ENCODE measurements around the gene KCNJ3. TPM values are rescaled to one million over a fixed set of nuclear protein-coding genes. Genes with fewer than 3 reads are reported as not detected.

The KCNJ3 gene
- polyA plus RNA-seq, 3 donors = not detected

GRCh38 chr2:154693741-154694340 lies 4.7 kb upstream of the KCNJ3 start:
- Mint-ChIP-seq H3K9me3 (peaks cover 0 to 11% (median 3%) of the 10 kb centered on the region in 7 donors), H3K27ac (peak overlapping the region in 1 of 7 donors; percentile 25), H3K36me3 (peaks cover 0 to under 1% of the 10 kb centered on the region in 2 donors), H3K4me1 (peaks cover under 1% of the 10 kb centered on the region), H3K4me3 (no peak overlapping the region), H3K27me3 (ENCODE audit: low read depth in 3 of 3) (peaks cover 27 to 35% (median 29%) of the 10 kb centered on the region in 3 donors)
- peaks cover 18 to 29% of the 10 kb centered on the region in 2 donors for H3K27me3 ChIP-seq (ENCODE audit: control insufficient read depth in 2 of 2, insufficient read depth in 2 of 2, low read length in 2 of 2)
- no peak overlapping the region for H3K9ac ChIP-seq (ENCODE audit: insufficient read depth, low read length, poor library complexity, severe bottlenecking)
- no peak for TF ChIP-seq CTCF (IDR thresholded peaks at IDR 0.05)
- no peaks in the 10 kb centered on the region for H4K20me1 ChIP-seq (ENCODE audit: insufficient read depth, low read length)
- no peaks in the 10 kb centered on the region for H3K4me1 ChIP-seq (ENCODE audit: control insufficient read depth in 1 of 2, insufficient read depth in 2 of 2, low read length in 2 of 2)
- no peak for DNase-seq
- H2AFZ ChIP-seq (ENCODE audit: insufficient read depth, low read depth, low read length, poor library complexity, severe bottlenecking) = no peak overlapping the region
- no peaks in the 10 kb centered on the region for H3K36me3 ChIP-seq (replicated peaks in 1 of 2; ENCODE audit: control insufficient read depth in 1 of 2, insufficient read depth in 2 of 2, low read length in 2 of 2)
- intact Hi-C loops (cut with micrococcal nuclease) = no loop called here
- WGBS (ENCODE audit: insufficient coverage) = no CpG with 5 or more reads among the region's 3 CpGs
- H3K4me3 ChIP-seq (replicated peaks in 1 of 3; ENCODE audit: low read depth in 2 of 3, low read length in 3 of 3) = no peak overlapping the region
- H3K27ac ChIP-seq (ENCODE audit: low read depth in 1 of 2, low read length in 2 of 2) = no peak overlapping the region
- H3K4me2 ChIP-seq (replicated peaks; ENCODE audit: extremely low read depth, low read length, poor library complexity, severe bottlenecking) = no peak overlapping the region
- no peaks in the 10 kb centered on the region for H3K9me3 ChIP-seq (replicated peaks in 1 of 2; ENCODE audit: control insufficient read depth in 1 of 2, insufficient read depth in 1 of 2, low read length in 2 of 2)
- H3K79me2 ChIP-seq (ENCODE audit: insufficient read depth, low read length) = no peaks in the 10 kb centered on the region

DNA sequence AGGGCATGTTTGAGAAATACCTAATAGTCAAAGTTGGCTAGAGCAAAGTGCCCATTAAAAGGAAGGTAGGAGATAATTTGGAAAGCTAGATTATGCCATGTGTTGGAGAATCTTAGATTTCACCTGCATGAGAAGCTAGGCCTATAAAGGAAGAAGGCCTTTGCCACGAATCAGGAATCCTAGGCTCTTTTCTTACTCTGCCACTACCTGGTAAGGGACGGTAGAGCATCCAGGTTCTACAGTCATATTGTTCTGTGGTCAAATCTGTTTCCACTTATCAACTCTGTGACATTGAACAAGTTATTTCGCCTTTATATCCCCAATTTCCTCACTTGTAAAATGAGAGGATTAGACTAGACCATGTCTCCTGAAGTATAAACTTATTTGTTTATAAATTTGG lies 3.6 kb upstream of the KCNJ3 start:
- TF ChIP-seq CTCF (IDR thresholded peaks at IDR 0.05) = no peak
- H3K36me3 Mint-ChIP-seq = peaks cover 0 to 1% of the 10 kb centered on the region in 2 donors
- peaks cover 0 to 8% of the 10 kb centered on the region in 2 donors for H3K9me3 ChIP-seq (replicated peaks in 1 of 2; ENCODE audit: control insufficient read depth in 1 of 2, insufficient read depth in 1 of 2, low read length in 2 of 2)
- no peak overlapping the region for H3K4me3 ChIP-seq (replicated peaks in 1 of 3; ENCODE audit: low read depth in 2 of 3, low read length in 3 of 3)
- H2AFZ ChIP-seq (ENCODE audit: insufficient read depth, low read depth, low read length, poor library complexity, severe bottlenecking) = no peak overlapping the region
- H3K4me1 ChIP-seq (ENCODE audit: control insufficient read depth in 1 of 2, insufficient read depth in 2 of 2, low read length in 2 of 2) = no peaks in the 10 kb centered on the region
- intact Hi-C loops (cut with micrococcal nuclease) = no loop called here
- H3K36me3 ChIP-seq (replicated peaks in 1 of 2; ENCODE audit: control insufficient read depth in 1 of 2, insufficient read depth in 2 of 2, low read length in 2 of 2) = no peaks in the 10 kb centered on the region
- WGBS (ENCODE audit: insufficient coverage) = no CpG with 5 or more reads among the region's 3 CpGs
- no peak overlapping the region for H3K9ac ChIP-seq (ENCODE audit: insufficient read depth, low read length, poor library complexity, severe bottlenecking)
- H3K27me3 Mint-ChIP-seq (ENCODE audit: low read depth in 3 of 3) = peaks cover 38 to 45% (median 39%) of the 10 kb centered on the region in 3 donors
- H3K79me2 ChIP-seq (ENCODE audit: insufficient read depth, low read length) = no peaks in the 10 kb centered on the region
- no peak overlapping the region for H3K4me2 ChIP-seq (replicated peaks; ENCODE audit: extremely low read depth, low read length, poor library complexity, severe bottlenecking)
- H3K27ac ChIP-seq (ENCODE audit: low read depth in 1 of 2, low read length in 2 of 2) = no peak overlapping the region
- peaks cover 28 to 39% of the 10 kb centered on the region in 2 donors for H3K27me3 ChIP-seq (ENCODE audit: control insufficient read depth in 2 of 2, insufficient read depth in 2 of 2, low read length in 2 of 2)
- DNase-seq = no peak
- no peak overlapping the region for H3K27ac Mint-ChIP-seq
- peaks cover 4% of the 10 kb centered on the region for H3K4me1 Mint-ChIP-seq
- no peaks in the 10 kb centered on the region for H4K20me1 ChIP-seq (ENCODE audit: insufficient read depth, low read length)
- peaks cover 0 to 20% (median 9%) of the 10 kb centered on the region in 7 donors for H3K9me3 Mint-ChIP-seq
- no peak overlapping the region for H3K4me3 Mint-ChIP-seq

All from CD14-positive monocyte (primary cell).